Measurements from ENCODE around the gene MRPS6. TPM values are rescaled to one million over a fixed set of nuclear protein-coding genes. Genes with fewer than 3 reads are reported as not detected.
A peak's percentile ranks its signal among the peaks of the same experiment; 100 is the strongest.

Gene MRPS6
- total RNA-seq, 2 donors from 2014 or later, result 122 to 188 TPM

DNA sequence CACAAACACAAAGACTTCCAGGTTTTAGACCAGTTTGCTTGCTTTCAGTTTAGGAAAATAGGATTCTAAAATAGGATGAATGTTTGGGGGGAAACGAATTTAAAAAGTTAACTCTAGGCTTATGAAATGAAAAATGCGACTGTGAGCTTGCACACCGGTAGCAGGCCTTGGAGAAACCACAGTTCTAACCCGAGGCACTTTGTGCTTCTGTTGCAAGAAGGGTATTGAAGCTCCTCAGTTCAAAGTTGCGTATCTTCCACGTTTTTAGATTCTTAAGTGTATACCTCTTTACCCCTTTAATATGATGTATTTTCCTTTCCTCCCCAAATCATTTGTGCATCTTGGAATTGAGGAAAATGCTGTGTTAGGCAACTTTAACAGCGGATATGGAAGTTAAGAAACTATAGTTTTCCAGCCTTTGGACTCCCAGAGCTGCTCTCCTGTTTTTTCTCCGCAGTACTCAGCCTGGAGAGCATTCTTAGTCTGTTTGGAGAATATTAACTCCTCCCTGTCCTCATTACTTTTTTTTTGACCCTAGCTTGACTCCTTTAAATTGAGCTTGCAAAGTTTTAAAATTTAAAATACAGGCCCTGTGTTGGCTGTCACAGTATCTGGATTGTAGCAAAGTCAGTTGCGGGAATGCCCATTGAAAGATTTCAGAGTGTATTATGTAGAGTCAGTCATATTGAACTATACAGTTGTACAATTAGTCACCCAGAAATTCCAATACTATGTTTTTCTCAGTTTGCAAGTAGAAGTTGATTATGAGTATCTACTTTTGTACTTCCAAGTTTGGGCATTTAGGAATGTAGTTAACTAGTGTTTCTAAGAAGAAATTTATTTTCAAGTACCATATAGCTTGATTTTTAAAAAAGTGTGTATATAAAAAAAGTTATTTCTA, 2.6 kb downstream of the MRPS6 start:
- Mint-ChIP-seq H3K36me3 (peaks cover 54% of the 10 kb centered on the region), H3K27ac (peak overlapping the region; percentile 88 to 92), H3K27me3 (no peaks in the 10 kb centered on the region), H3K9me3 (no peaks in the 10 kb centered on the region), H3K4me3 (peak overlapping the region; percentile 95), H3K4me1 (ENCODE audit: low read depth in 2 of 2) (peaks cover 74 to 77% of the 10 kb centered on the region in 2 donors)
- DNase-seq (ENCODE audit: low spot score) (no peak), ATAC-seq (no peak)

- Mint-ChIP-seq H3K27me3 (no peaks in the 10 kb centered on the region), H3K27ac (peak overlapping the region; percentile 88 to 92), H3K36me3 (peaks cover 55% of the 10 kb centered on the region), H3K4me3 (peak overlapping the region; percentile 95), H3K4me1 (ENCODE audit: low read depth in 2 of 2) (peaks cover 74 to 82% of the 10 kb centered on the region in 2 donors), H3K9me3 (no peaks in the 10 kb centered on the region)
- DNase-seq (ENCODE audit: low spot score), result no peak
- ATAC-seq, result no peak
These were observed 3.5 kb downstream of the MRPS6 start for GRCh38 chr21:34076835-34077234.

DNA sequence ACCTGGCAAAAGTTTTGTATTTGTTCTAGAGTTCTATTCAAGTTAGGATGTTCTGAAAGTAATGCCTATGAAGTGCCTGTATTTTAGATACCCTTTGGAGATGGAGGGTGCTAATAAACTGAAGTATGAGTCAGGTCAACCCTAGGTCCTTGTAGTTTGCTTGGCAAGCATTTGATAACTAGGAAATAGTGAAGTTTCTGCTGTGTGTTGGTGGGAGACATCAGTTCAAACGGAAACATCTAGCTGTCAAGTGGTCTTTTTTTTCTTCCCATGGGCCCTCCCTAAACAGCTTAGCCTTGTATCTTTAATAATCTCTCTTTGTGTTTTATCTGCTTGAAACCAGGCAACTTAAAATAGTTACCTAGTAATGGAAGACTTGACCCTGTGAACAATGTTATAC, 4.5 kb downstream of the MRPS6 start:
- ATAC-seq (no peak), DNase-seq (ENCODE audit: low spot score) (no peak)
- H3K4me3 Mint-ChIP-seq, result peak overlapping the region; percentile 75
- H3K9me3 Mint-ChIP-seq, result no peaks in the 10 kb centered on the region
- H3K27ac Mint-ChIP-seq, result peak overlapping the region; percentile 26 to 44
- H3K27me3 Mint-ChIP-seq, result no peaks in the 10 kb centered on the region
- peaks cover 55% of the 10 kb centered on the region for H3K36me3 Mint-ChIP-seq
- peaks cover 73 to 84% of the 10 kb centered on the region in 2 donors for H3K4me1 Mint-ChIP-seq (ENCODE audit: low read depth in 2 of 2)

GRCh38 chr21:34078915-34079314, 5.5 kb downstream of the MRPS6 start:
- DNase-seq (ENCODE audit: low spot score), result no peak
- Mint-ChIP-seq H3K9me3 (no peaks in the 10 kb centered on the region), H3K27me3 (no peaks in the 10 kb centered on the region), H3K27ac (peak overlapping the region; percentile 26 to 44), H3K36me3 (peaks cover 62% of the 10 kb centered on the region), H3K4me1 (ENCODE audit: low read depth in 2 of 2) (peaks cover 80 to 91% of the 10 kb centered on the region in 2 donors), H3K4me3 (peak overlapping the region; percentile 75)
- ATAC-seq, result no peak

GRCh38 chr21:34080710-34081109, 7.3 kb downstream of the MRPS6 start:
- peaks cover 54% of the 10 kb centered on the region for H3K36me3 Mint-ChIP-seq
- H3K4me3 Mint-ChIP-seq, result peak overlapping the region; percentile 7
- peak overlapping the region in 1 of 2 donors; percentile 26 for H3K27ac Mint-ChIP-seq

DNA sequence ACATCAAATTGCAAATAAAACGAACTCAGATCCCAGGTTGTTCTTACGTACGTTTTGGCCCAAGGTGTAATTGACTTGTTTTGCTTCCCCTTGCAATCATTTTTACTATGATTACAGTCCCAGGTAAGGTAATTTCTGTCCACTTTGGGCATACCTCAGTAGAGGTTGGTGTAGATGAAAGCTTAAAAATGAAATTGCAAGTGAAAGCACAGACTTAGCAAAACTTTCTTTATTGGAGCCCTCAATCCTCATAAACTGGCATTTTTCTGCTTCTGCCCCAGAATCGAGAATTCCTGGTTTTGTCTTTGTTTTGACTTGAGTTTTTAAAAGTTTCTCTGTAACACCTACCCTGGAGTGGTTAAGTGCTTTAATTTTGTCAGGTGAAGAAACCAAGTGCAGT, 9.4 kb downstream of the MRPS6 start:
- peaks cover 53 to 65% of the 10 kb centered on the region in 2 donors for H3K4me1 Mint-ChIP-seq (ENCODE audit: low read depth in 2 of 2)
- no peaks in the 10 kb centered on the region for H3K9me3 Mint-ChIP-seq
- ATAC-seq (no peak), DNase-seq (ENCODE audit: low spot score) (no peak)
- H3K36me3 Mint-ChIP-seq, result peaks cover 40% of the 10 kb centered on the region
- H3K27ac Mint-ChIP-seq, result peak overlapping the region in 1 of 2 donors; percentile 66
- H3K4me3 Mint-ChIP-seq, result no peak overlapping the region
- H3K27me3 Mint-ChIP-seq, result no peaks in the 10 kb centered on the region

More at GRCh38 chr21:34080710-34081109, 7.3 kb downstream of the MRPS6 start:
- Mint-ChIP-seq H3K4me1 (ENCODE audit: low read depth in 2 of 2) (peaks cover 71 to 83% of the 10 kb centered on the region in 2 donors), H3K9me3 (no peaks in the 10 kb centered on the region), H3K27me3 (no peaks in the 10 kb centered on the region)
- no peak for DNase-seq (ENCODE audit: low spot score)
- no peak for ATAC-seq

DNA sequence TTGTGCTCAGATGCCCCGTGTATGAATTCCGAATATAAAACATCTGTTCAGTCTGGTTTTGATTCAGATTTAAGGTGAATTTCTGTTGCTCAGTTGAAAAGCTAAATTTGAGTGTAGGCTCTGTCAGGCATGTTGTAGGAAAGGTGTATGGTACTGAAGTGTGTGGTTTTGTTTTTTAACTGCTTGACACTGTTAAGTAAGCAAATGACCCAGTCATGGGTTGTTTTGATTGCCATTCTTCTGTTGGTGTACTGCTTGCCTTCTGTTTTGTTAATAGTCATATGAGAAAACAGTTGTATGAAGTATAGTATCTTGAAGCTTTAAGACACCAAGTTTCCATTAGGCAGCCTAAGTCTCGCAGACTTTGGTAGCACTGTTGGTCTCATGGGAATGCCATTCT, 10.0 kb downstream of the MRPS6 start:
- Mint-ChIP-seq H3K4me1 (ENCODE audit: low read depth in 2 of 2) (peaks cover 51 to 59% of the 10 kb centered on the region in 2 donors), H3K27ac (peak overlapping the region in 1 of 2 donors; percentile 66), H3K4me3 (no peak overlapping the region), H3K36me3 (peaks cover 34% of the 10 kb centered on the region), H3K27me3 (no peaks in the 10 kb centered on the region), H3K9me3 (no peaks in the 10 kb centered on the region)
- no peak for ATAC-seq
- DNase-seq (ENCODE audit: low spot score), result no peak

GRCh38 chr21:34085129-34085528, 11.8 kb downstream of the MRPS6 start:
- no peak overlapping the region for H3K4me3 Mint-ChIP-seq
- H3K27me3 Mint-ChIP-seq, result no peaks in the 10 kb centered on the region
- peaks cover 42 to 44% of the 10 kb centered on the region in 2 donors for H3K4me1 Mint-ChIP-seq (ENCODE audit: low read depth in 2 of 2)
- no peaks in the 10 kb centered on the region for H3K9me3 Mint-ChIP-seq
- peak overlapping the region; percentile 28 to 32 for H3K27ac Mint-ChIP-seq
- H3K36me3 Mint-ChIP-seq, result peaks cover 24% of the 10 kb centered on the region
- ATAC-seq, result no peak
- DNase-seq (ENCODE audit: low spot score), result no peak

GRCh38 chr21:34086887-34087306, 13.5 kb downstream of the MRPS6 start:
- H3K27ac Mint-ChIP-seq, result no peak overlapping the region
- H3K4me3 Mint-ChIP-seq, result no peak overlapping the region
- no peaks in the 10 kb centered on the region for H3K27me3 Mint-ChIP-seq
- peak; percentile 75 to 84 for ATAC-seq
- peaks cover 35% of the 10 kb centered on the region in 2 donors for H3K4me1 Mint-ChIP-seq (ENCODE audit: low read depth in 2 of 2)
- DNase-seq (ENCODE audit: low spot score), result no peak
- no peaks in the 10 kb centered on the region for H3K9me3 Mint-ChIP-seq
- peaks cover 13% of the 10 kb centered on the region for H3K36me3 Mint-ChIP-seq

GRCh38 chr21:34088752-34089151, 15.4 kb downstream of the MRPS6 start:
- Mint-ChIP-seq H3K27me3 (no peaks in the 10 kb centered on the region), H3K9me3 (no peaks in the 10 kb centered on the region), H3K36me3 (peaks cover 6% of the 10 kb centered on the region), H3K4me1 (ENCODE audit: low read depth in 2 of 2) (peaks cover 31 to 32% of the 10 kb centered on the region in 2 donors), H3K4me3 (no peak overlapping the region), H3K27ac (no peak overlapping the region)
- no peak for DNase-seq (ENCODE audit: low spot score)
- ATAC-seq, result no peak

- peaks cover 29 to 31% of the 10 kb centered on the region in 2 donors for H3K4me1 Mint-ChIP-seq (ENCODE audit: low read depth in 2 of 2)
- peaks cover 8% of the 10 kb centered on the region for H3K36me3 Mint-ChIP-seq
These were observed 17.7 kb downstream of the MRPS6 start for GRCh38 chr21:34091032-34091431.

DNA sequence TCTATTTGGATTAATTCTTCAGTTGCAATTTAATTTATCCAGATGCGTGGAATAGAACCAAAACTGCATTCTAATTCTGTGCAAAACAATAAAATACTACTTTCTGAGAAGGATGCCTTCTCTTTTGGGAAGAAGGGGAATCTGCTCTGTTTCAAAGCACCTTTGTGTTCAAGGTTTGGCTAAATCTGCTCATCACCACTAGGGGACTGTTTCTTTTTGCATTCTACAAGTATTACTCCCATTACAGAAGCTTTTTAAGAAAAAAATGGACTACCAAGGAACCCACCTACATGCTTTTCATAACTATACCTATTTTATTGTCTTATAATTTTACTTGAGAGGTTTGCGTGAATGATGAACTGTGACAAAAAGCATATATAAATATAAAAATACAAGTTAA, 18.2 kb downstream of the MRPS6 start:
- Mint-ChIP-seq H3K4me1 (ENCODE audit: low read depth in 2 of 2) (peaks cover 30 to 33% of the 10 kb centered on the region in 2 donors), H3K4me3 (no peak overlapping the region), H3K27ac (no peak overlapping the region), H3K36me3 (peaks cover 10% of the 10 kb centered on the region), H3K27me3 (no peaks in the 10 kb centered on the region), H3K9me3 (no peaks in the 10 kb centered on the region)
- DNase-seq (ENCODE audit: low spot score) (no peak), ATAC-seq (no peak)

More at GRCh38 chr21:34091032-34091431, 17.7 kb downstream of the MRPS6 start:
- no peaks in the 10 kb centered on the region for H3K27me3 Mint-ChIP-seq
- no peak overlapping the region for H3K27ac Mint-ChIP-seq
- no peak overlapping the region for H3K4me3 Mint-ChIP-seq
- no peak for DNase-seq (ENCODE audit: low spot score)
- no peaks in the 10 kb centered on the region for H3K9me3 Mint-ChIP-seq
- no peak for ATAC-seq

- Mint-ChIP-seq H3K9me3 (no peaks in the 10 kb centered on the region), H3K4me1 (ENCODE audit: low read depth in 2 of 2) (peaks cover 35 to 41% of the 10 kb centered on the region in 2 donors), H3K27me3 (no peaks in the 10 kb centered on the region), H3K4me3 (no peak overlapping the region), H3K27ac (peak overlapping the region in 1 of 2 donors; percentile 40), H3K36me3 (peaks cover 16% of the 10 kb centered on the region)
- ATAC-seq (no peak), DNase-seq (ENCODE audit: low spot score) (no peak)
These were observed 19.0 kb downstream of the MRPS6 start for GRCh38 chr21:34092262-34092921.

DNA sequence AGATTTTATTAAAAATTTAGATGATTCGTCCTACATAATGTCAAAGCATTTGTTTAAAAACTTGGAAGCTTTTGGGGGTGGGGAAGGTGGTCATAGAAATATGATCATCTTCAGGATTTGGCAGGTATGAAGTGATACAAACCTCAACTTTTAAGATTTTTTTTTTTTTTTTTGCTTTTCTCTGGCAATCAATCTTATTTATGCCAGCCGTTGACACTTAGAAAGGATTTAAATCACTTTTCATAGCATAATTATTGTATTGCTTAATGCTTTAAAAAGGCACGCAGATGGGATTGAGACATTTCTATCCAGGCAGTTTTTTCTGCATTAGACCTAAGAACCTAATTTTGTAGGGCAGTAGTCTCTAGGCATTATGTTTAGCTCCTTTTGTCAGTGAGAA, 19.7 kb downstream of the MRPS6 start:
- H3K4me3 Mint-ChIP-seq, result no peak overlapping the region
- no peaks in the 10 kb centered on the region for H3K9me3 Mint-ChIP-seq
- DNase-seq (ENCODE audit: low spot score), result no peak
- no peaks in the 10 kb centered on the region for H3K27me3 Mint-ChIP-seq
- ATAC-seq, result no peak
- no peak overlapping the region for H3K27ac Mint-ChIP-seq
- peaks cover 17% of the 10 kb centered on the region for H3K36me3 Mint-ChIP-seq
- peaks cover 34 to 42% of the 10 kb centered on the region in 2 donors for H3K4me1 Mint-ChIP-seq (ENCODE audit: low read depth in 2 of 2)
